SK-N-SH treated with all-trans-retinoic acid at 6 μM for 48 hours (cell line): ENCODE results near the gene CTBP1.

Experiments
- ATAC-seq: fragments of 200-7000 bp; cut with Tn5 transposase; 3 replicates; pipeline ENCODE4 v1.9.1; 2020; ENCODE audit warnings: mild to moderate bottlenecking, moderate library complexity
- ARNTL ChIP-seq: fragments of 450-650 bp; formaldehyde crosslinking; IDR thresholded peaks from 2 replicates; pipeline ENCODE4 v1.5.0; 2020; ENCODE audit warnings: low read depth, mild to moderate bottlenecking, moderate library complexity, borderline replicate concordance
- BACH2 ChIP-seq: fragments of 250-450 bp; sonication (Bioruptor Pico); IDR thresholded peaks from 2 replicates; pipeline ENCODE4 v1.9.0; 2021; ENCODE audit warnings: mild to moderate bottlenecking, borderline replicate concordance
- CSDC2 ChIP-seq: fragments of 250-450 bp; sonication (Bioruptor Pico); IDR thresholded peaks from 2 replicates; pipeline ENCODE4 v1.5.0; 2020; ENCODE audit warnings: mild to moderate bottlenecking, moderate library complexity
- ESRRG ChIP-seq: fragments of 250-450 bp; sonication (Bioruptor Pico); IDR thresholded peaks from 2 replicates; pipeline ENCODE4 v1.6.1; 2021; ENCODE audit warnings: mild to moderate bottlenecking
- GLIS3 ChIP-seq: fragments of 250-450 bp; sonication (Bioruptor Pico); IDR thresholded peaks from 2 replicates; pipeline ENCODE4 v1.5.0; 2020; ENCODE audit warnings: mild to moderate bottlenecking, moderate library complexity
- OSR1 ChIP-seq: fragments of 250-450 bp; sonication (Bioruptor Pico); IDR thresholded peaks from 2 replicates; pipeline ENCODE4 v1.8.0; 2022; ENCODE audit warnings: moderate library complexity, mild to moderate bottlenecking, inconsistent platforms
- PPARA ChIP-seq: fragments of 250-450 bp; sonication (Bioruptor Pico); IDR thresholded peaks from 2 replicates; pipeline ENCODE4 v1.5.0; 2020; ENCODE audit warnings: mild to moderate bottlenecking, borderline replicate concordance
- SNAI2 ChIP-seq: fragments of 250-450 bp; sonication (Bioruptor Pico); IDR thresholded peaks from 2 replicates; pipeline ENCODE4 v1.5.0; 2020; ENCODE audit warnings: mild to moderate bottlenecking, moderate library complexity
- TCF4 ChIP-seq: fragments of 250-450 bp; sonication (Bioruptor Pico); IDR thresholded peaks from 2 replicates; pipeline ENCODE4 v1.8.0; 2021; ENCODE audit warnings: mild to moderate bottlenecking, moderate library complexity, borderline replicate concordance
- ZFP3 ChIP-seq: fragments of 250-450 bp; sonication (Bioruptor Pico); IDR thresholded peaks from 2 replicates; pipeline ENCODE4 v1.5.0; 2020; ENCODE audit warnings: mild to moderate bottlenecking, moderate library complexity
- ZFP30 ChIP-seq: fragments of 450-650 bp; formaldehyde crosslinking; IDR thresholded peaks from 2 replicates; pipeline ENCODE4 v1.5.0; 2022; ENCODE audit warnings: mild to moderate bottlenecking, moderate library complexity
- ZNF565 ChIP-seq: fragments of 450-650 bp; formaldehyde crosslinking; conservative IDR thresholded peaks from 2 replicates; pipeline ENCODE4 v1.5.0; 2020; ENCODE audit warnings: low read depth, mild to moderate bottlenecking, moderate library complexity
- ZNF8 ChIP-seq: fragments of 450-650 bp; formaldehyde crosslinking; IDR thresholded peaks from 2 replicates; pipeline ENCODE4 v1.5.0; 2020; ENCODE audit warnings: mild to moderate bottlenecking, moderate library complexity
- TF ChIP-seq, protein P1 (sequence below): fragments of 250-450 bp; sonication (Bioruptor Pico); IDR thresholded peaks from 2 replicates; pipeline ENCODE4 v1.5.0; 2020; ENCODE audit warnings: mild to moderate bottlenecking, moderate library complexity
- TF ChIP-seq, protein P2 (sequence below): fragments of 250-450 bp; sonication (Bioruptor Pico); IDR thresholded peaks from 2 replicates; pipeline ENCODE4 v1.8.0; 2020; ENCODE audit warnings: mild to moderate bottlenecking, moderate library complexity, borderline replicate concordance
- TF ChIP-seq, protein P3 (sequence below): fragments of 250-450 bp; sonication (Bioruptor Pico); IDR thresholded peaks from 2 replicates; pipeline ENCODE4 v1.5.1; 2021; ENCODE audit warnings: mild to moderate bottlenecking, moderate library complexity
- TF ChIP-seq, protein P4 (sequence below): fragments of 250-450 bp; sonication (Bioruptor Pico); IDR thresholded peaks from 2 replicates; pipeline ENCODE4 v1.5.1; 2020; ENCODE audit warnings: low read depth, mild to moderate bottlenecking, moderate library complexity
- TF ChIP-seq, protein P5 (sequence below): fragments of 250-450 bp; sonication (Bioruptor Pico); IDR thresholded peaks from 2 replicates; pipeline ENCODE4 v1.8.0; 2021; ENCODE audit warnings: low read depth, mild to moderate bottlenecking, moderate library complexity, borderline replicate concordance

The CTBP1 gene

DNA sequence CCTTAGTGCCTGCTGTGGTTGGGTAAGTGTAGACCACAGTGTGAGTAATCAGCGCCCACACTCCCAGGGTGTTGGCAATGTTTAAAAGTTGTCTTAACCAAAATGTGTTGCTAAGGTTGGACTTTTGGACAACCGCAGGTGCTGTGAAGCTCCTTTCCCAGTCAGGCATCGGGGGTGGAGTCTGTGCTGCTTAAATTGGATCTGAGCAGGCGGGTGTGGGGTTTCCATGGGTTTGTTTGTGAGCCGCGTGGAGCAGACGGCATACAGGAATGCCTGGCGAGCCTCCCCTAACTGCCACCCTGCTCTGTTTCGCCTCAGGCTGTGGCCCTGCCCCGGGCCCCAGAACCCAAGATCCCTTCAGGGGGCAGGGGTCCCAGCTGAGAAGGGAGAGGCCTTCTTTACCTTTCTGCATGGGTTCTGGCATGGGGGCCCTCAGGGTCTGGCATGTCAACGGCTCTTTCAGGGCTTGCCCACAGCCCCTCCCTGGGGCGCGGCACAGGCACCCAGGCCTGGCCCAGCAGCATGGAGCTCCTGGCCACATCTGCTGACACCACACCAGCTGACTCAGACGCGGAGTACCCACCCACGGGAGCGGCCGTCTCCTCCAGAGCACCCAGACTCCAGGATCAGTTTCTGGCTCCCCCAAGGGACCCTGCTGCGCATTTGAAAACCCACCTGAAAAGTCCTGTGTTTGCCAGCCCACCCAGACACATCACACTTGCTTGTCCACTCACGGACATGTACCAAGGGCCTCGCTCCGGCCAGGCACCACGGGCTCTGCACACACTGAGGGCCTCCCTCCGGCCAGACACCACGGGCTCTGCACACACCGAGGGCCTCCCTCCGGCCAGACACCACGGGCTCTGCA lies 71.4 kb downstream of the CTBP1 start:
- ATAC-seq, result no peak
- no peak for TF ChIP-seq GLIS3 (CRISPR knock-in tag)

DNA sequence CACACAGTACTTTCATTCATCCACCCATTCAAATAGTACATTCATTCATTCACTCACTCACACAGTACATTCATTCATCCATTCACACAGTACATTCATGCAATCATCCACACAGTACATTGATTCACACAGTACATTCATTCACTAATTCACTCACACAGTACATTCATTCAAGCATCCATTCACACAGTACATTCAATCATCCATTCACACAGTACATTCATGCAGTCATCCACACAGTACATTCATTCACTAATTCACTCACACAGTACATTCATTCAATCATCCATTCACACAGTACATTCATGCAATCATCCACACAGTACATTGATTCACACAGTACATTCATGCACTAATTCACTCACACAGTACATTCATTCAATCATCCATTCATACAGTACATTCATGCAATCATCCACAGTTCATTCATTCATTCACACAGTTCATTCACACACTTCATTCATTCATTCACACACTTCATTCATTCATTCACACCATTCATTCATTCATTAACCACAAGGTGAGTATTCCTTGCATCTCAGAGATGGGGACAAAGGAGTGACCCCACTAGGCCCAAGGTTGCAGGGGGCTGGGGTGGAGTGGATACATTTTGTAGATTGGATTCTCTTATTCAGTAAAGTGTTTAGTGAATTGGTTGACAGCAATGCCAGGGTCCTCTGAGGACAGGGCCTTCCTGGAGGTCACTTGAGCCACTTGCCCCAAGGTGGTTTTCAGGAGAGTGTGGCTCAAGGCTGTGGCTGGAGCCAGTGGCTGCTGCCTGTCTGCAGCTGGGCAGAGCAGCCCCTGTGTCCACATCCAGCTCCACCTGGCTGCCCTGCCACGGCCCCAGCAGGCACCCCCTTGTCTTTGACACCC lies 72.3 kb downstream of the CTBP1 start:
- TF ChIP-seq, protein P1, sequence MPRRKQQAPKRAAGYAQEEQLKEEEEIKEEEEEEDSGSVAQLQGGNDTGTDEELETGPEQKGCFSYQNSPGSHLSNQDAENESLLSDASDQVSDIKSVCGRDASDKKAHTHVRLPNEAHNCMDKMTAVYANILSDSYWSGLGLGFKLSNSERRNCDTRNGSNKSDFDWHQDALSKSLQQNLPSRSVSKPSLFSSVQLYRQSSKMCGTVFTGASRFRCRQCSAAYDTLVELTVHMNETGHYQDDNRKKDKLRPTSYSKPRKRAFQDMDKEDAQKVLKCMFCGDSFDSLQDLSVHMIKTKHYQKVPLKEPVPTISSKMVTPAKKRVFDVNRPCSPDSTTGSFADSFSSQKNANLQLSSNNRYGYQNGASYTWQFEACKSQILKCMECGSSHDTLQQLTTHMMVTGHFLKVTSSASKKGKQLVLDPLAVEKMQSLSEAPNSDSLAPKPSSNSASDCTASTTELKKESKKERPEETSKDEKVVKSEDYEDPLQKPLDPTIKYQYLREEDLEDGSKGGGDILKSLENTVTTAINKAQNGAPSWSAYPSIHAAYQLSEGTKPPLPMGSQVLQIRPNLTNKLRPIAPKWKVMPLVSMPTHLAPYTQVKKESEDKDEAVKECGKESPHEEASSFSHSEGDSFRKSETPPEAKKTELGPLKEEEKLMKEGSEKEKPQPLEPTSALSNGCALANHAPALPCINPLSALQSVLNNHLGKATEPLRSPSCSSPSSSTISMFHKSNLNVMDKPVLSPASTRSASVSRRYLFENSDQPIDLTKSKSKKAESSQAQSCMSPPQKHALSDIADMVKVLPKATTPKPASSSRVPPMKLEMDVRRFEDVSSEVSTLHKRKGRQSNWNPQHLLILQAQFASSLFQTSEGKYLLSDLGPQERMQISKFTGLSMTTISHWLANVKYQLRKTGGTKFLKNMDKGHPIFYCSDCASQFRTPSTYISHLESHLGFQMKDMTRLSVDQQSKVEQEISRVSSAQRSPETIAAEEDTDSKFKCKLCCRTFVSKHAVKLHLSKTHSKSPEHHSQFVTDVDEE, result no peak
- TF ChIP-seq PPARA (no peak), BACH2 (CRISPR knock-in tag) (no peak), ZNF8 (CRISPR knock-in tag) (no peak), CSDC2 (CRISPR knock-in tag) (no peak), ESRRG (CRISPR knock-in tag) (no peak), SNAI2 (CRISPR knock-in tag) (no peak), TCF4 (CRISPR knock-in tag) (no peak)
- TF ChIP-seq, protein P2, sequence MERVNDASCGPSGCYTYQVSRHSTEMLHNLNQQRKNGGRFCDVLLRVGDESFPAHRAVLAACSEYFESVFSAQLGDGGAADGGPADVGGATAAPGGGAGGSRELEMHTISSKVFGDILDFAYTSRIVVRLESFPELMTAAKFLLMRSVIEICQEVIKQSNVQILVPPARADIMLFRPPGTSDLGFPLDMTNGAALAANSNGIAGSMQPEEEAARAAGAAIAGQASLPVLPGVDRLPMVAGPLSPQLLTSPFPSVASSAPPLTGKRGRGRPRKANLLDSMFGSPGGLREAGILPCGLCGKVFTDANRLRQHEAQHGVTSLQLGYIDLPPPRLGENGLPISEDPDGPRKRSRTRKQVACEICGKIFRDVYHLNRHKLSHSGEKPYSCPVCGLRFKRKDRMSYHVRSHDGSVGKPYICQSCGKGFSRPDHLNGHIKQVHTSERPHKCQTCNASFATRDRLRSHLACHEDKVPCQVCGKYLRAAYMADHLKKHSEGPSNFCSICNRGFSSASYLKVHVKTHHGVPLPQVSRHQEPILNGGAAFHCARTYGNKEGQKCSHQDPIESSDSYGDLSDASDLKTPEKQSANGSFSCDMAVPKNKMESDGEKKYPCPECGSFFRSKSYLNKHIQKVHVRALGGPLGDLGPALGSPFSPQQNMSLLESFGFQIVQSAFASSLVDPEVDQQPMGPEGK (CRISPR knock-in tag), result no peak
- TF ChIP-seq, protein P3, sequence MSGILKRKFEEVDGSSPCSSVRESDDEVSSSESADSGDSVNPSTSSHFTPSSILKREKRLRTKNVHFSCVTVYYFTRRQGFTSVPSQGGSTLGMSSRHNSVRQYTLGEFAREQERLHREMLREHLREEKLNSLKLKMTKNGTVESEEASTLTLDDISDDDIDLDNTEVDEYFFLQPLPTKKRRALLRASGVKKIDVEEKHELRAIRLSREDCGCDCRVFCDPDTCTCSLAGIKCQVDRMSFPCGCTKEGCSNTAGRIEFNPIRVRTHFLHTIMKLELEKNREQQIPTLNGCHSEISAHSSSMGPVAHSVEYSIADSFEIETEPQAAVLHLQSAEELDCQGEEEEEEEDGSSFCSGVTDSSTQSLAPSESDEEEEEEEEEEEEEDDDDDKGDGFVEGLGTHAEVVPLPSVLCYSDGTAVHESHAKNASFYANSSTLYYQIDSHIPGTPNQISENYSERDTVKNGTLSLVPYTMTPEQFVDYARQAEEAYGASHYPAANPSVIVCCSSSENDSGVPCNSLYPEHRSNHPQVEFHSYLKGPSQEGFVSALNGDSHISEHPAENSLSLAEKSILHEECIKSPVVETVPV (CRISPR knock-in tag), result no peak
- TF ChIP-seq, protein P4, sequence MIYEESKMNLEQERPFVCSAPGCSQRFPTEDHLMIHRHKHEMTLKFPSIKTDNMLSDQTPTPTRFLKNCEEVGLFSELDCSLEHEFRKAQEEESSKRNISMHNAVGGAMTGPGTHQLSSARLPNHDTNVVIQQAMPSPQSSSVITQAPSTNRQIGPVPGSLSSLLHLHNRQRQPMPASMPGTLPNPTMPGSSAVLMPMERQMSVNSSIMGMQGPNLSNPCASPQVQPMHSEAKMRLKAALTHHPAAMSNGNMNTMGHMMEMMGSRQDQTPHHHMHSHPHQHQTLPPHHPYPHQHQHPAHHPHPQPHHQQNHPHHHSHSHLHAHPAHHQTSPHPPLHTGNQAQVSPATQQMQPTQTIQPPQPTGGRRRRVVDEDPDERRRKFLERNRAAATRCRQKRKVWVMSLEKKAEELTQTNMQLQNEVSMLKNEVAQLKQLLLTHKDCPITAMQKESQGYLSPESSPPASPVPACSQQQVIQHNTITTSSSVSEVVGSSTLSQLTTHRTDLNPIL (CRISPR knock-in tag), result no peak
- no peak for ATAC-seq

DNA sequence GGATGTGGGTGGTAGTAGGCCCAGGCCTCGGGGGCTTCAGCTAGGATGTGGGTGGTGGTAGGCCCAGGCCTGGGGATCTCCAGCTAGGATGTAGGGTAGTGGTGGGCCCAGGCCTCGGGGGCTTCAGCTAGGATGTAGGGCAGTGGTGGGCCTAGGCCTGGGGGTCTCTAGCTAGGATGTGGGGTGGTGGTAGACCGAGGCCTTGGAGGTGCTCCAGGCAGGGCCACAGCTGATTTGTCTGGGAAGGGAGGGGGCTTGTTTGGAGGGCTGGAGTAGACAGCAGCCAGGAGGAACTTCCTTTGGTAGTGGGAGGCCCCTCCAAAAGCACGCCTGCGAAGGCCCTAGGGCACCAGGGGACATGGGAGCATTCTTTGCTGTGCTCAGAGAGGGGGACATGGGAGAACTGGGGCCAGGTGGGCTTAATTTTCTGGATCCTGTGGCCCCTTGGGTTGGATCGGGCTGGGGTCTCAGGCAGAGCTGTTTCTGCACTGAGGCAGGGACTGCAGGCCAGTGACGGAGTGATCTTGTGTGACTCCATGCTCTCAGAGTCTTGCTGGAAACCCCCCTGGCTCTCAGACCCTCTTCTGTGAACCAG lies 73.2 kb downstream of the CTBP1 start:
- no peak for ATAC-seq
- no peak for TF ChIP-seq OSR1 (CRISPR knock-in tag)
- TF ChIP-seq ARNTL (CRISPR knock-in tag), result no peak
- TF ChIP-seq, protein P3 (CRISPR knock-in tag), result no peak
- TF ChIP-seq GLIS3 (CRISPR knock-in tag), result no peak
- TF ChIP-seq, protein P5, sequence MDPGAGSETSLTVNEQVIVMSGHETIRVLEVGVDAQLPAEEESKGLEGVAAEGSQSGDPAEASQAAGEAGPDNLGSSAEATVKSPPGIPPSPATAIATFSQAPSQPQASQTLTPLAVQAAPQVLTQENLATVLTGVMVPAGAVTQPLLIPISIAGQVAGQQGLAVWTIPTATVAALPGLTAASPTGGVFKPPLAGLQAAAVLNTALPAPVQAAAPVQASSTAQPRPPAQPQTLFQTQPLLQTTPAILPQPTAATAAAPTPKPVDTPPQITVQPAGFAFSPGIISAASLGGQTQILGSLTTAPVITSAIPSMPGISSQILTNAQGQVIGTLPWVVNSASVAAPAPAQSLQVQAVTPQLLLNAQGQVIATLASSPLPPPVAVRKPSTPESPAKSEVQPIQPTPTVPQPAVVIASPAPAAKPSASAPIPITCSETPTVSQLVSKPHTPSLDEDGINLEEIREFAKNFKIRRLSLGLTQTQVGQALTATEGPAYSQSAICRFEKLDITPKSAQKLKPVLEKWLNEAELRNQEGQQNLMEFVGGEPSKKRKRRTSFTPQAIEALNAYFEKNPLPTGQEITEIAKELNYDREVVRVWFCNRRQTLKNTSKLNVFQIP, result no peak
- TF ChIP-seq, protein P1, result no peak
- no peak for TF ChIP-seq ZFP30 (CRISPR knock-in tag)
- TF ChIP-seq ZFP3 (CRISPR knock-in tag), result no peak
- TF ChIP-seq ZNF565 (CRISPR knock-in tag), result no peak
- TF ChIP-seq, protein P2 (CRISPR knock-in tag), result no peak
